GM18498 (cell line): Measurements from ENCODE around the gene ANKFY1.
"Not testable (repeated sequence)": the region's sequence is repeated elsewhere in the genome, so short reads cannot be mapped to it uniquely, and the experiment has no call there.

Experiments
- ATAC-seq: cut with Tn5 transposase; IDR thresholded peaks from one replicate; pipeline ENCODE4 v1.9.1; 2021; ENCODE audit warnings: mild to moderate bottlenecking, moderate library complexity; ENCODE audit not compliant: unreplicated experiment

The ANKFY1 gene

DNA sequence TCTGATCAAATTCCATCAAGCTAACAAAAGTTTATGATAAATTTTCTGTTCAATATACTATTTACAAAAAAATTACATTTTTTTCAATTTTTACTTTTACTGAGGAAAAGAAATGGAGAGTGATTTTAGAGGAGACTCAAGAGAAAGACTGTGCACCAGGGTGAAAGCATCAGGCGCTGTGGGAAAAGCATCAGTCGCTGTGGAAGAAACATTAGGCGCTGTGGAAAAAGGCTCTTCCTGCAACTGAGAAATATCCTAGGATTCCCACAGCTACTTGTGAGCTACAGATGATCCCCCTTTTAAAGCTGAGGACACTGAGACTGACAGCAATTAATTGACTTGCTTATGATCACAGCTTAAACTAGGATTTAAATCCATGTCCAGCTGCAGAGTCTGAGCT, 4.9 kb downstream of the ANKFY1 start:
- ATAC-seq, result no peak

- no peak for ATAC-seq
Measured at GRCh38 chr17:4256952-4257351, 6.8 kb downstream of the ANKFY1 start.

DNA sequence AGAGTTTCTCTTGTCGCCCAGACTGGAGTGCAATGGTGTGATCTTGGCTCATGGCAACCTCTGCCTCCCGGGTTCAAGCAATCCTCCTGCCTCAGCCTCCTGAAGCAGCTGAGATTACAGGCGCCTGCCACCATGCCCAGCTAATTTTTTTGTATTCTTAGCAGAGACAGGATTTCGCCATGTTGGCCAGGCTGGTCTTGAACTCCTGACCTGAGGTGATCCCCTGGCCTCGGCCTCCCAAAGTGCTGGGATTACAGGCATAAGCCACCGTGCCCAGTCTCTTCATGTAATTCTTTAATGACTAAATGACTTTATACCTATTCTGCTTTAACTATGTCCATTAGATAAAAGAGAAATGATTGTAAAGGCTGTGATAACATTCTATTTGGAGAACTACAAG, 8.5 kb downstream of the ANKFY1 start:
- not testable (repeated sequence) for ATAC-seq

DNA sequence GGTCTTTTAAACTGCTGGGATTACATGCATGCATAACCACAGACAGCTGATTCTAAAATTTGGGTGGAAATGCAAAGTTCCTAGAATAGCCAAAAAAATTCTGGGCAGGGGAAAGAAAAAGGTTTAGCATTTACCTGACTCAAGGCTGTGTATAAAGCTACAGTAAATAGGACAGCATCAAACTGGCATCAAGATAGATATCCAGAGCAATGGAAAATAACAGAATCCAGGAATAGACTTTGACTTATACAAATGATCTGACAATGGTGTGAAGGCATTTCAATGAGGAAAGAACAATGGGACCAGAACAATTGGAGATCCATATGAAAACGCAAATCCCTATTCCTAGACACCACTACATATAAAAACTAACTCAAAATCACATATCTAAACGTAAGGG, 12.9 kb downstream of the ANKFY1 start:
- ATAC-seq, result no peak

GRCh38 chr17:4249452-4250029, 14.2 kb downstream of the ANKFY1 start:
- no peak for ATAC-seq

DNA sequence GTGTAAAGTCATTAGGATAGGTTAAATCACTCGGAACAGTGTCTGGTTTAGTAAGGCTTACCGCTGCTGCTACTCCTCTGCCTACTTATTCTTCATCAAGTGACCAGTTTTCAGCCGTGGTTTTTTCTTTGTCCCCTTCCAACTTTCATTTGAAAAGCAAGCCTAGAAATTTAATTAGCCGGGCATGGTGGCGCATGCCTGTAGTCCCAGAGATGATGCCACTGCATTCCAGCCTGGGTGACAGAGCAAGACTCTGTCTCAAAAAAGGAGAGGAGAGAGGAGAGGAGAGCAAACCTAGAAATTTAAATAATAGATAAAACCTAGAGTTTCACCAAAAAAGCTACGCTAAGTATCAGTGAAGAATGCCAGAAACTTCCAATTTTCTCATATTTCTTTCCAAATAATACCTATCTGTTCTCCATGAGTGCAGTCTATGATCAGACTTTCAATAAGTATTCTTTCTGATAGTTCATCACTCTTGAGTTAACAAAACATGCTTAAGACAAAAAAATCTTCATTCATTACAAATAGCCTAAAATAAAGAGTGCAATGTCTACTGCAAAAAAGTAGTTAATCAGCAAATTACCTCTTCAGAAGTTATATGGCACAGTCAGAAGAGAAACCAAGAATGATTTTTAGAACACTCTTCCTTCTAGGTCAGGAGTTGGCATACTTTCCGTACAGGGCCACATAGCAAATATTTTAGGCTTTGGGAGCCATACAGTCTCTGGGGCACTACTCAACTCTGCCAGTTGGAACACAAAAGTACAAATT, 15.1 kb downstream of the ANKFY1 start:
- ATAC-seq, result no peak

DNA sequence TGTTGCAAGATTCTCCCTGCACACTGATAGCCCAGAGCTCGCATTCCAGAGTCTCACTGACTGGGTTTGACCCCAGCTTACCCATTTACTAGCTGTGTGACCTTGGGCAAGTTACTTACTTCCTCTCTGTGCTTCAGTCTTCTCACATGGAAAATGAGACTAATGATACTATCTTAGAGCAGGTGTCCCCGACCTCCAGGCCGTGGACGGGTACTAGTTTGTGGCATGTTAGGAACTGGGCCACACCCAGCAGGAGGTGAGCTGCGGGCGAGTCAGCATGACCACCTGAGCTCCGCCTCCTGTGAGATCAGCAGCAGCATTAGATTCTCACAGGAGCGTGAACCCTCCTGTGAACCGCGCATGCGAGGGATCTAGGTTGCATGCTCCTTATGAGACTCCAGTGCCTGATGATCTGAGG, 15.8 kb downstream of the ANKFY1 start:
- ATAC-seq, result no peak

DNA sequence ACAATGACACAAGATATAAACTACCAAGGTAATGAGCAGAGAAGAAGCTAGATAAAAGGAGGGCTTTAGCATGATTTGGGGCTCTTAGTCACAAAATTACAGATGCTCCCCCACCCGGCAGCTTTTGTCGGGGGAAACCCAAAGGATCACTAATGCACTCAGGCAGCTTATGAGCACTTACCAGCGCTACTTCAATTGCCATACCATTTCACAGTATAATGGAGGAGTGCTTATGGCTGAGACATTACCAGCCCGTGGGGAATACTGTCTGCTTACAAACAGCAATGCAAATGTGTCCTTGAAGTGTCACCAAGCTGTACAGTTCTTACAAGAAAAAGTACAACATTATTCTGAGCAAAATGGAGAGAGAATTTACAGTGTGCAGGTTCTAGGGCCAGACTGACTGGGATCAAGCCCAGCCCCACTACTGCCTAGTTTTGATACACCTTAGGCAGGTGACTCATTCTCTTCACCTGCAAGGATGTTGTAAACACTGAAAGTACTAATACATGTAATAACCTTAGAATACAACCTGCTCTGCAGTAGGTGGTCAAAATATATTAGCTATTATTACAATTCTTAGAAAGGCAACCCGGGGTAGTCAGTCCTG, 16.3 kb downstream of the ANKFY1 start:
- no peak for ATAC-seq

DNA sequence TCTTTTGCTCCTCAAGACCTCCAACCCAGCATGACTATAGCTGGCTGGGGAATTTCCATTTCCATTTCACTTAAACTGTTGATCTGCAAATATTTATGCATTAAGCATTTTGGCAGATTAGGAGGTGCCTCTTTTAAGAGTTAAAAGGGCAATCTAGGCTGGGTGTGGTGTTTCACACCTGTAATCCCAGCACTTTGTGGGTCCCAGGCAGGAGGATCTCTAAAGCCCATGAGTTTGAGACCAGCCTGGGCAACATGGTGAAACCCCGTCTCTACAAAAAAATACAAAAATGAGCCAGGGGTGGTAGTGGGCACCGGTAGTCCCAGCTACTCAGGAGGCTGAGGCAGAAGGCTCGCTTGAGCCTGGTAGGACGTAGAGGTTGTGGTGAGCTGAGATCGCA, 17.1 kb downstream of the ANKFY1 start:
- no peak for ATAC-seq

- ATAC-seq, result no peak
Measured at GRCh38 chr17:4241535-4241934, 22.2 kb downstream of the ANKFY1 start.

DNA sequence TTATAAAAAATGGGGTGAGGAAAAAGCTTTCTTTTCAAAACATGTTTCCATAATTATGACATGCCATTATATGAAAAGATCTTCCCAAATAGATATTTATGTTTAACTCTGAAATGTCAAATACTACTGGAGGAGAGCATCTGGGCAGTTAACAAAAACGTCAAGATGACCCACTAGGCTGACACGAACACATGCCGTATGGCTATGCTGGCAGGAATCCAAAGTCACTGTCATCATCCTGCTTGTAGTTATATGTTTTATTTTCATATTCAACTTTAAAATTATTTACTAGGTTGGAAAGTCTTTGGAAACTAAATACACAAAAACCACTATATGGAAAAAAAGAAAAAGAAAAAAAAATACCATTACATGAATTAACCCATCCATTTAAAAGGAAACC, 27.3 kb downstream of the ANKFY1 start:
- ATAC-seq, result no peak

- ATAC-seq, result no peak
Measured at GRCh38 chr17:4235372-4236279, 28.2 kb downstream of the ANKFY1 start.

GRCh38 chr17:4234401-4234800, 29.4 kb downstream of the ANKFY1 start:
- no peak for ATAC-seq

GRCh38 chr17:4233668-4234258, 30.0 kb downstream of the ANKFY1 start:
- ATAC-seq, result no peak

- ATAC-seq, result no peak
Measured at GRCh38 chr17:4232168-4232813, 31.5 kb downstream of the ANKFY1 start.

DNA sequence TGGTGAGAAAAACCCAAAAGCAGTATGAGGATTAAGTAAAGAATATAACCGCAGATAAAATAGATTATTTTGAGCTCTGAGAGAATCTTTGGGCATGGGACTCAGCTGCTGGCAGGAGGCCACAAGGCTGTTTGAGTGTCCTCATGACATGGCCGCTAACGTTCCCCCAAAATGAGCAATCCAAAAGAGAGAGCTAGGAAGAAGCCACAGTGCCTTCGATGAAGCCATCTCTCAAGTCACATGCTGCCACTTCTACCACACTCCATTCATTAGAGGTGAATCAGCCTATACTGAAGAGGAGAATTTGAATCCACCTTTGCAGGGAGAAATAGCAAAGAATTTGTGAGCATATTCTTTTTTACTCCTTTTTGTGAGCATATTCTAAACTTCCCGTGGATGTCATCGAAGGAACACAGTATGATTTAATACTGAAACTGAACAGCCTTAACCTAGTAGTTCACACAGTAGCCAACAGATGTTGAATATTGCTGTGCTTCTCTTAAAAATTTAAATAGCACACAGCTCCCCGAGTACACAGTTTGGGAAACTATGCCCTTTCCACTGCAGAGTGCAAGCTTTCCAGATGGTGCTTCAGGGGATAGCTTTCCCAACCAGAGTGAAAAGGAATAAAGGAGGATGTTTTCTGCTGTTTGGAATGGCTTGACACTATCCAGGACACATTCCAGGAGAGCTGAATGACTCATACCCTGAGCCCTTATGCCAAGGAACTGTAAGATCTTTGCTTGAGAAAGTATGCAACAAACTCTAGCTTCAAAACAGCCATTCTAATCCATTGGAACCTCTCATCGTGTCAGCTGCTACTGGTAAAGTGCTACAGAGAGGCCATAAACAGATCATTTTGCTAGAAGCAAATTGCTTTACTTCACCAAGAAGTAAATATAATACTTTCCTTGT, 33.9 kb downstream of the ANKFY1 start:
- no peak for ATAC-seq

GRCh38 chr17:4221899-4222659, 41.7 kb downstream of the ANKFY1 start:
- ATAC-seq, result no peak

DNA sequence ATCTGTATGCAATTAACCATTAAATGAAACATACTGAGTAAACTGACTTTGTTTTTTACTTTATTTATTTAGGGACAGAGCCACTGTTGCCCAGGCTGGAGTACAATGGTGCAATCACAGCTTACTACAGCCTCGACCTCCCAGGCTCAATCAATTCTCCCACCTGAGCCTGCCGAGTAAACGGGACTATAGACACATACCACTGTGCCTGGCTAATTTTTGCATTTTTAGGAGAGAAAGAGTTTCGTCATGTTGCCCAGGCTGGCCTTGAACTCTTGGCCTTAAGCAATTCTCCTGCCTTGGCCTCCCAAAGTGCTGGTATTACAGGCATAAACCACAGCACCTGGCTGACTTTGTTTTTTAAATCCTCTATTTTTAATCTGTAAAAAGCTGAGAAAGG, 42.6 kb downstream of the ANKFY1 start:
- no peak for ATAC-seq

- no peak for ATAC-seq
Measured at GRCh38 chr17:4220655-4221054, 43.1 kb downstream of the ANKFY1 start.
